Stimulated activated naive CD8-positive, alpha-beta T cell treated with anti-CD3 and anti-CD28 coated beads, Interleukin-15, Interleukin-2, amounts not matched to agents 100 U/mL and 50 U/mL, for 24 hours (primary cell): ENCODE measurements around the gene MARCHF2.

Source experiments
- ATAC-seq: fragments of 150-1000 bp; cut with Tn5 transposase; one replicate; pipeline ENCODE4 v1.10.0; 2021
- DNase-seq: peaks from one replicate; pipeline ENCODE4 v3.0.0; 2021

The MARCHF2 gene

GRCh38 chr19:8453616-8454015, 40.5 kb downstream of the MARCHF2 start:
- DNase-seq (no peak), ATAC-seq (no peak)

GRCh38 chr19:8454218-8454617, 41.1 kb downstream of the MARCHF2 start:
- no peak for DNase-seq
- no peak for ATAC-seq

- no peak for ATAC-seq
Measured at GRCh38 chr19:8455018-8455417, 41.9 kb downstream of the MARCHF2 start.

GRCh38 chr19:8456064-8456463, 43.0 kb downstream of the MARCHF2 start:
- ATAC-seq (no peak), DNase-seq (no peak)

More at GRCh38 chr19:8455018-8455417, 41.9 kb downstream of the MARCHF2 start:
- no peak for DNase-seq

GRCh38 chr19:8457209-8457608, 44.1 kb downstream of the MARCHF2 start:
- ATAC-seq (no peak), DNase-seq (no peak)

- no peak for ATAC-seq
- no peak for DNase-seq
Measured at GRCh38 chr19:8457827-8458226, 44.7 kb downstream of the MARCHF2 start.

- no peak for DNase-seq
- ATAC-seq, result no peak
Measured at GRCh38 chr19:8458380-8458779, 45.3 kb downstream of the MARCHF2 start.

GRCh38 chr19:8459095-8459494, 46.0 kb downstream of the MARCHF2 start:
- no peak for DNase-seq
- no peak for ATAC-seq

- DNase-seq (no peak), ATAC-seq (no peak)
Measured at GRCh38 chr19:8459520-8460270, 46.6 kb downstream of the MARCHF2 start.

GRCh38 chr19:8460516-8461298, 47.6 kb downstream of the MARCHF2 start:
- ATAC-seq (no peak), DNase-seq (no peak)

GRCh38 chr19:8461376-8461775, 48.3 kb downstream of the MARCHF2 start:
- ATAC-seq (no peak), DNase-seq (no peak)

- DNase-seq (no peak), ATAC-seq (no peak)
Measured at GRCh38 chr19:8461891-8462290, 48.8 kb downstream of the MARCHF2 start.

GRCh38 chr19:8462571-8462970, 49.5 kb downstream of the MARCHF2 start:
- ATAC-seq, result no peak

GRCh38 chr19:8463365-8463764, 50.3 kb downstream of the MARCHF2 start:
- ATAC-seq (no peak), DNase-seq (no peak)

More at GRCh38 chr19:8462571-8462970, 49.5 kb downstream of the MARCHF2 start:
- no peak for DNase-seq

GRCh38 chr19:8466018-8466417, 52.9 kb downstream of the MARCHF2 start:
- no peak for DNase-seq
- no peak for ATAC-seq

GRCh38 chr19:8468124-8468523, 55.0 kb downstream of the MARCHF2 start:
- ATAC-seq (no peak), DNase-seq (no peak)

- DNase-seq (no peak), ATAC-seq (no peak)
Measured at GRCh38 chr19:8468761-8469373, 55.8 kb downstream of the MARCHF2 start.

- no peak for DNase-seq
- no peak for ATAC-seq
Measured at GRCh38 chr19:8469613-8470368, 56.7 kb downstream of the MARCHF2 start.

GRCh38 chr19:8473648-8474476, 60.8 kb downstream of the MARCHF2 start:
- ATAC-seq, result no peak
- DNase-seq, result no peak

- ATAC-seq (no peak), DNase-seq (no peak)
Measured at GRCh38 chr19:8475005-8475404, 61.9 kb downstream of the MARCHF2 start.

GRCh38 chr19:8476524-8476923, 63.4 kb downstream of the MARCHF2 start:
- no peak for ATAC-seq
- no peak for DNase-seq
